Stimulated activated naive CD8-positive, alpha-beta T cell treated with anti-CD3 and anti-CD28 coated beads, Interleukin-15, amount 100 ng/mL, for 72 hours (primary cell): ENCODE measurements around the gene PTGR1.

Experiments
- ATAC-seq: fragments of 150-1000 bp; cut with Tn5 transposase; 2 replicates; pipeline ENCODE4 v1.10.0; 2021; ENCODE audit warnings: mild to moderate bottlenecking, moderate library complexity
- DNase-seq, 2 donors: peaks; one replicate each; pipeline ENCODE4 v3.0.0; 2021 to 2022
- H3K27ac Mint-ChIP-seq, 2 donors: one replicate each; pipeline ENCODE4 v1.8.0; 2022; ENCODE audit warnings: mild to moderate bottlenecking in 2 of 2, mixed read lengths in 2 of 2, moderate library complexity in 2 of 2
- H3K27me3 Mint-ChIP-seq: one replicate; pipeline ENCODE4 v1.8.0; 2022; ENCODE audit warnings: mixed read lengths
- H3K4me1 Mint-ChIP-seq: one replicate; pipeline ENCODE4 v1.8.0; 2022; ENCODE audit warnings: mild to moderate bottlenecking, mixed read lengths
- H3K4me3 Mint-ChIP-seq, 2 donors: one replicate each; pipeline ENCODE4 v1.8.0; 2022; ENCODE audit warnings: mild to moderate bottlenecking in 2 of 2, mixed read lengths in 2 of 2, moderate library complexity in 1 of 2
- H3K9me3 Mint-ChIP-seq, 2 donors: one replicate each; pipeline ENCODE4 v1.8.0; 2022; ENCODE audit warnings: mixed read lengths in 2 of 2

PTGR1 gene

GRCh38 chr9:111599092-111599954 lies at the start of gene PTGR1:
PTGR1 (minus strand) TSS chr9:111599647; CDS start chr9:111597422, 2,225 bp downstream.
- H3K27ac Mint-ChIP-seq, result peak within 1 kb of the TSS; percentile 34 to 51
- no peaks in the 10 kb centered on the region for H3K9me3 Mint-ChIP-seq

GRCh38 chr9:111649016-111649415 lies 49.6 kb upstream of the PTGR1 start:
- DNase-seq, result no peak
- Mint-ChIP-seq H3K4me1 (no peaks in the 10 kb centered on the region), H3K9me3 (no peaks in the 10 kb centered on the region), H3K4me3 (no peak overlapping the region), H3K27ac (peak overlapping the region in 1 of 2 donors; percentile 57), H3K27me3 (no peaks in the 10 kb centered on the region)
- ATAC-seq, result no peak

More at GRCh38 chr9:111599092-111599954, at the start of gene PTGR1:
- Mint-ChIP-seq H3K27me3 (peaks cover 55% of the 10 kb centered on the region), H3K4me1 (peaks cover 26% of the 10 kb centered on the region), H3K4me3 (peak within 1 kb of the TSS; percentile 84 to 88)
- peak; percentile 65 for ATAC-seq
- DNase-seq, result peak; percentile 8 to 20

GRCh38 chr9:111648066-111648465 lies 48.6 kb upstream of the PTGR1 start:
- Mint-ChIP-seq H3K27me3 (no peaks in the 10 kb centered on the region), H3K4me1 (no peaks in the 10 kb centered on the region), H3K27ac (no peak overlapping the region), H3K4me3 (no peak overlapping the region), H3K9me3 (no peaks in the 10 kb centered on the region)
- no peak for DNase-seq
- ATAC-seq, result no peak

- Mint-ChIP-seq H3K27ac (no peak overlapping the region), H3K4me3 (no peak overlapping the region), H3K4me1 (no peaks in the 10 kb centered on the region), H3K9me3 (no peaks in the 10 kb centered on the region), H3K27me3 (no peaks in the 10 kb centered on the region)
- DNase-seq (no peak), ATAC-seq (no peak)
Measured at GRCh38 chr9:111646417-111646816, 47.0 kb upstream of the PTGR1 start.

- Mint-ChIP-seq H3K9me3 (no peaks in the 10 kb centered on the region), H3K4me1 (no peaks in the 10 kb centered on the region), H3K4me3 (no peak overlapping the region), H3K27ac (no peak overlapping the region), H3K27me3 (no peaks in the 10 kb centered on the region)
- DNase-seq (no peak), ATAC-seq (no peak)
Measured at GRCh38 chr9:111645806-111646205, 46.4 kb upstream of the PTGR1 start.

GRCh38 chr9:111644195-111644772 lies 44.8 kb upstream of the PTGR1 start:
- H3K9me3 Mint-ChIP-seq, result no peaks in the 10 kb centered on the region
- no peaks in the 10 kb centered on the region for H3K4me1 Mint-ChIP-seq
- DNase-seq (no peak), ATAC-seq (no peak)
- H3K27me3 Mint-ChIP-seq, result no peaks in the 10 kb centered on the region
- no peak overlapping the region for H3K27ac Mint-ChIP-seq
- H3K4me3 Mint-ChIP-seq, result no peak overlapping the region

- ATAC-seq (no peak), DNase-seq (no peak)
- Mint-ChIP-seq H3K27ac (no peak overlapping the region), H3K27me3 (no peaks in the 10 kb centered on the region), H3K9me3 (no peaks in the 10 kb centered on the region), H3K4me3 (no peak overlapping the region), H3K4me1 (peaks cover 33% of the 10 kb centered on the region)
Measured at GRCh38 chr9:111637421-111637950, 38.0 kb upstream of the PTGR1 start.

- ATAC-seq (no peak), DNase-seq (no peak)
- no peaks in the 10 kb centered on the region for H3K27me3 Mint-ChIP-seq
- peaks cover 37% of the 10 kb centered on the region for H3K4me1 Mint-ChIP-seq
- no peak overlapping the region for H3K27ac Mint-ChIP-seq
- no peaks in the 10 kb centered on the region for H3K9me3 Mint-ChIP-seq
- H3K4me3 Mint-ChIP-seq, result no peak overlapping the region
Measured at GRCh38 chr9:111634860-111635259, 35.4 kb upstream of the PTGR1 start.

- H3K4me1 Mint-ChIP-seq, result peaks cover 37% of the 10 kb centered on the region
- H3K9me3 Mint-ChIP-seq, result no peaks in the 10 kb centered on the region
- H3K27ac Mint-ChIP-seq, result no peak overlapping the region
- H3K27me3 Mint-ChIP-seq, result no peaks in the 10 kb centered on the region
- H3K4me3 Mint-ChIP-seq, result peak overlapping the region; percentile 91 to 96
- ATAC-seq, result no peak
- DNase-seq, result no peak
Measured at GRCh38 chr9:111633389-111633736, 33.9 kb upstream of the PTGR1 start.

GRCh38 chr9:111632695-111633388 lies 33.4 kb upstream of the PTGR1 start:
- Mint-ChIP-seq H3K27ac (peak overlapping the region in 1 of 2 donors; percentile 16), H3K9me3 (no peaks in the 10 kb centered on the region), H3K27me3 (no peaks in the 10 kb centered on the region), H3K4me3 (peak overlapping the region; percentile 91 to 96), H3K4me1 (peaks cover 37% of the 10 kb centered on the region)
- ATAC-seq, result no peak
- DNase-seq, result no peak

GRCh38 chr9:111632060-111632459 lies 32.6 kb upstream of the PTGR1 start:
- ATAC-seq (no peak), DNase-seq (no peak)

GRCh38 chr9:111631214-111631971 lies 31.9 kb upstream of the PTGR1 start, which contains the start of gene DNAJC25:
DNAJC25 (plus strand) TSS chr9:111631334; CDS start chr9:111631408, 74 bp downstream.
- Mint-ChIP-seq H3K4me1 (peaks cover 37% of the 10 kb centered on the region), H3K27me3 (no peaks in the 10 kb centered on the region), H3K27ac (peak within 1 kb of the TSS; percentile 92 to 98), H3K4me3 (peak within 1 kb of the TSS; percentile 91 to 96), H3K9me3 (no peaks in the 10 kb centered on the region)
- ATAC-seq (peak; percentile 96), DNase-seq (peak; percentile 96 to 98)

More at GRCh38 chr9:111632060-111632459, 32.6 kb upstream of the PTGR1 start:
- Mint-ChIP-seq H3K27me3 (no peaks in the 10 kb centered on the region), H3K9me3 (no peaks in the 10 kb centered on the region), H3K4me3 (peak overlapping the region; percentile 91 to 96), H3K27ac (peak overlapping the region; percentile 92), H3K4me1 (peaks cover 37% of the 10 kb centered on the region)

GRCh38 chr9:111630964-111631213 lies 31.4 kb upstream of the PTGR1 start:
- DNase-seq (no peak), ATAC-seq (no peak)
- Mint-ChIP-seq H3K4me3 (peak overlapping the region; percentile 91 to 96), H3K4me1 (peaks cover 37% of the 10 kb centered on the region), H3K27ac (peak overlapping the region; percentile 75 to 98), H3K27me3 (no peaks in the 10 kb centered on the region), H3K9me3 (no peaks in the 10 kb centered on the region)

- Mint-ChIP-seq H3K9me3 (no peaks in the 10 kb centered on the region), H3K4me1 (peaks cover 33% of the 10 kb centered on the region), H3K27me3 (no peaks in the 10 kb centered on the region), H3K27ac (peak overlapping the region; percentile 20 to 98), H3K4me3 (peak overlapping the region; percentile 91 to 96)
- no peak for DNase-seq
- ATAC-seq, result peak; percentile 55
Measured at GRCh38 chr9:111630182-111630963, 30.9 kb upstream of the PTGR1 start.
